Stimulated activated CD8-positive, alpha-beta memory T cell treated with anti-CD3 and anti-CD28 coated beads, Interleukin-7, amount 100 ng/mL, for 4 hours (primary cell): ENCODE results near the gene LHB.
A peak's percentile ranks its signal among the peaks of the same experiment; 100 is the strongest.
"Not testable (repeated sequence)": the region's sequence is repeated elsewhere in the genome, so short reads cannot be mapped to it uniquely, and the experiment has no call there.

Experiments
- DNase-seq, 2 donors: peaks; one replicate each; pipeline ENCODE4 v3.0.0-alpha.2; 2020; ENCODE audit warnings: low read depth in 2 of 2

The LHB gene

DNA sequence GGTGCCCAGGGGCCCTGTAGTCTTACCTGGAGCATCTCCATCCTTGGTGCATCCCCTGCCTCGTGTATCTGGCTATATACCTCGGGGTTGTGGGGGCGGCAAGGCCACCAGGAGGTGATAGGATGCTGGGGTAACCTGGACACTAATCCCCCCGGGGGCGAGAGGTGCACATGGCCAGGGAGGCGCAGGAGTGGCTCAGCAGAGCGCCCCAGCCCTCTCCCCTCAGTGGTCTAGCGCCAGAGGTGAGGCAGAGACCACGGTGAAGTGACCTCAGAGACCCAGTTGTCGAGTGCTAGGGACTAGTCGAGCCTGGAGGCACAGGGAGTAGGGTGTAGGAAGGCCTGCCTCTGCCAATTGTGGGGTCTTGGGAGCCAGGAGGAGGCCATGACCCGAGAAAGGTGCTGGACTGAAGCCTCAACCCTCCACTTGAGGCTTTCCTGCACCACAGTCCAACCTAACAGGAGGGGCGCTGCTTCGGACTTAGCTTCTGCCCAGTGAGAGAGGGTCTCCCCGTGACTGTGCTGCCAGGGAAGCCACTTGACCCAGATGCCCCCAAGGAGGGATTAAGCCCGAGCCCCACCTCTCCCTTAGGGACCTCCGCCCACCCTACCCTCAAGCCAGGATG, at the start of gene LHB:
TSS of gene LHB (minus strand) at position 51 of the 625 bp plus-strand sequence. CDS start at position 41, 10 bp downstream.
- DNase-seq = no peak

DNA sequence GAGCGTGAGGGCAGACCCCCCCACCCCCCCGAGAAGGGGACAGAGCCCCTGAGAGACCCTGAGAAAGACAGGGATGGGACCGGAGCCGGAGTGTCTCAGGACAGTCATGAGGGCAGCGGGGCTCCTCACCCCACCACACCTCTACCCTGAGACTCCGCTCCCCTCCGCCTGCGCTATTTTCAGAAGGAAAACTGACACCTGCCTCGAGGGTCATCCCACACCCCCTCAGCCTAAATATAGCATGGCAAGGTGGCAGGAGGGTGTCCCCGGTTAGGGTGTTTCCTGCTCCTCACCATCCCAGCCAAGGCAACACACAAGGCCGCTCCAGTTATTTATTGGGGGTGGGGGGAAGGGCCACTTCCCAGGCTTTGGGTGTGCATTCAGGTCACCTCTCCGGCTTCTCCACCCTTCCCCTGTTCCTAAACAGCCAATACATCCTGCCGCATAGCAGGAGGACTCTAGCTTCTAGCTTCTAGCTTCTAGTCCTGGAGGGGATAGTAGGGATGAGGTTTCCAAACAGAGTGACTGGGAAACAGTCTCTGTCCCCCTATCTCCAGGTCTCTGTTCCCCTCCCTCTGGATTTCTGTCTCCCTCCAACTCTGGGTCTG, 49.1 kb upstream of the LHB start:
- no peak for DNase-seq

DNA sequence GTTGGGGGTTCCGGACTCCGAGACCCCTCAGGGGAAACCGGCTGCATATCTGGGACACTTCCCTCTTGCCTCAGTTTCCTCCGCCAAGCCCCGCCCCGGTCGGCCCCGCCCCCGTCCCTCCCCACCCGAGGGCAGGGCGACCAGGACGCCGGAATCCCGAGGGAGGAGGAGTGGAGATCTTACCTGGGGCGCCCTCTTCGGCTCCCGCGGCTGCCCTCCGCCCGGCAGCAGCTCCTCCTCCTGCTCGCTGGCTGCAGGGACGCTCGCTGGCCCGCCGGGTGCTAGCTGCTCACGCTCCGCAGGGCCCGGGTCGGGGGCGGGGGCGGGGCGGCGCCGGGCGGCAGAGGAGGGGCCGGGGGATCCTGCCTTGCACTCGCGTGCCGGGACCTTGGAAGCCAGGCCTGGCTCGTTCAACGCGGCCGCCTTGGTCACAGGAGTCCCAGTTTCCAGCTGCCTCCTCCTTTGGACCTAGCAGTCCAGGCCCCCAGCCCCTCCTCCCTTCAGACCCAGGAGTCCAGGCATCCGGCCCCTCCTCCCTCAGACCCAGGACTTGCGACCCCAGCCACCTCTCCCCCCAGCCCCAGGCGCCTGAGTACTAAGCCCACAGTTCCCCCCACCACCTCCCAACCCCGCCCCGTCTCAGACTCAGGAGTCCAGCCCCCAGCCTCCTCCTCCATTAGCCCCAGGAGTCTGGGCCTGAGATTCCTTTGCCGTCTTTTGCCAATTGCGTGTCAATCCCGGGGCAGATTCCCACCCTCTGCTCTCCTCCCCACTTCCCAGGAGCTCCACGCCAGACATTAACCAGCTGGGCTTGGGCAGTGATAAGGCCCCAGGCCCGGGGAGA, 48.1 kb upstream of the LHB start, which contains the start of gene NTF4:
TSS of gene NTF4 (minus strand) at position 51 of the 844 bp plus-strand sequence. CDS start 2,821 bp downstream, outside the sequence.
- DNase-seq = no peak

DNA sequence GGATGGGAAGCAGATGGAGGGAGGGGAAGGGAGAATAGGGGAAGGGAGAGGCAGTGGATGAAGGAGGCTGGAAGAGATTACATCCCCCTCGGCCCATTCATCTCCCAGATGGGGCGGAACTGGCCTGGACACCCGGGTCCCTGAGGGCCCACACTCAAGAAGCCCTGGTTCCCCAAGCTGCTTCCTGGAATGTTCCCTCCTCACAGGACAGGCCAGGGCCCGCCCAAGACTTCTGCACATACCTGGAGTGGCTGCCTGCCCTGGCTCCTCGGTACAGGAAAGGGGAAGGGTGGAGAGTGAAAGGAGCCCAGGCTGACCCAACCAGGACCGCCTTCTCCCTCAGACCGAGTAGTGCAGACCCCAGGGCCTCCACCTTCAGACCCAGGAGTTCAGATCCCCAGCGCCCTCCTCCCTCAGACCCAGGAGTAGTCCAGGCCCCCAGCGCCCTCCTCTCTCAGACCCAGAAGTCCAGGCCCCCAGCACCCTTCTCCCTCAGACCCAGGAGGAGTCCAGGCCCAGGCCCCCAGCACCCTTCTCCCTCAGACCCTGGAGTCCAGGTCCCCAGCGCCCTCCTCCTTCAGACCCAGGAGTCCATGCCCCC, 47.2 kb upstream of the LHB start:
- no peak for DNase-seq

DNA sequence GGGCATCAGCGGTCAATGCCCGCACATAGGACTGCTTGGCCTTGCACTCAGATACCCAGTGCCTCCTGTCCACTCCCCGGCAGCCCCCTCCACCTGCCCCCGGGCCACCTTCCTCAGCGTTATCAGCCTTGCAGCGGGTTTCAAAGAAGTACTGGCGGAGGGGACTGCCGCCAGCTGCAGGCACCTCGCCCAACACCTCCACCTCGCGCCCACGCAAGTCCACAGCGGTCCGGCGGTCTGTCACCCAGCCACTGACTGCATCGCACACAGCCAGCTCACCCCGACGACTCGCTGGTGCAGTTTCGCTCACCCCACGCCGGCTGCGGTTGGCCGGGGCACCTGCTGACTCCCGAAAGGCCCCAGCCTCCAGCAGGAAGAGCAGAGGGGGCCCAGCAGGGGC, 44.6 kb upstream of the LHB start:
- no peak for DNase-seq

DNA sequence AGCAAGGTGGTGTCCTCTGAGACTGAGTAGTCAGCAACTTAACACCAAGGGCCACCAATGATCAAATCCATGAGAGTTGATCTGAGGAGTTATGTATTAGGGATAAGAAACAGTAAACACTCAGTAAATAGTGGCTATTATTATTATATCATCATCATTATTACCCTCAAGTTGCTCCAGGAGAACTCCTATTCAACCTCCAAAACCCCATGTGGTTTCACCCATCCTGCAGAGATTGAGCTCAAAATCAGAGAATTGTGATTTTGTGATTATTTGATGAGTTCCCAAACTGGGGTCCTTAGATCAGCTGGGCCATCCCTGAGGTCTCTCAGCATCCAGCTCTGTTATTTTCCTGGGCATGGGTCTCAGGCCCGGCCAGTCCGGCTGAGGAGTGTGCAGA, 44.1 kb upstream of the LHB start:
- DNase-seq = no peak

DNA sequence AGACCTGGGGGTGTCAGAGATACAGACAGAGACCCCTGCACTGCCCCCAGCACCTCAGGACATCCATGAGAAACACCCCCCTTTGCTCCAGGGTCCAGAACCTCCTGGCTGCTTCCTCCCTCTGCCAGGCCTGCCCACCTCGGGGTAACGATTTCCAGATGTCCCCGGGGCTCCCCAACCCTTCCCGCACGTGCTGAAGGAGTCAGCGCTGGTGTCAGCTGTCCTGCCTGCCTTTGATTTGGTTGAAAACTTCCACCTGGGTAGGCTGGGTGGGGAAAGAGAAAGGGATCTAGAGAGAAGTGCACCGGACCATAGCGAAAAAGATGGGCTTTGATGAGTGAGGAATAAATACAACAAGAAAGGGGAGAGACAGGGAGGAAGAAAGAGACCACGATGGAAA, 42.2 kb upstream of the LHB start:
- no peak for DNase-seq

DNA sequence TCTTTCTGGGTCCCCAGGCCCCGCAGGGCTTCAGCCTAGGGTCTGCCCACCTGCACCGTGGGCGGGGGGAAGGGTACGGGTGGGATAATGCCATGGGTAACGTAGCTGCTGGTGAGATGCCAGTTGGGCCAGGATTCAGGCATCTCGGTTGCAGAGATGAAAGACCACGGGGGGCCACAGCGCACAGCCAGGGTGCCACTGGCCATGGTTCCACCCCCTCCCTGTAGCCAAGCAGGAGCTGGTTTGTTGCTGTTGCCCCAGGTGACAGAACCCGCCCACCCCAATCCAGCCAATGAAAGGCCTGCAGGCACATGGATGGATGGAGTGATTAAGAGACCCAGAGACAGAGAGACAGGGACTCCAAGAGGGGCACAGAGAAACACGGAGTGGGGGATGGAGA, 41.7 kb upstream of the LHB start:
- DNase-seq = no peak

DNA sequence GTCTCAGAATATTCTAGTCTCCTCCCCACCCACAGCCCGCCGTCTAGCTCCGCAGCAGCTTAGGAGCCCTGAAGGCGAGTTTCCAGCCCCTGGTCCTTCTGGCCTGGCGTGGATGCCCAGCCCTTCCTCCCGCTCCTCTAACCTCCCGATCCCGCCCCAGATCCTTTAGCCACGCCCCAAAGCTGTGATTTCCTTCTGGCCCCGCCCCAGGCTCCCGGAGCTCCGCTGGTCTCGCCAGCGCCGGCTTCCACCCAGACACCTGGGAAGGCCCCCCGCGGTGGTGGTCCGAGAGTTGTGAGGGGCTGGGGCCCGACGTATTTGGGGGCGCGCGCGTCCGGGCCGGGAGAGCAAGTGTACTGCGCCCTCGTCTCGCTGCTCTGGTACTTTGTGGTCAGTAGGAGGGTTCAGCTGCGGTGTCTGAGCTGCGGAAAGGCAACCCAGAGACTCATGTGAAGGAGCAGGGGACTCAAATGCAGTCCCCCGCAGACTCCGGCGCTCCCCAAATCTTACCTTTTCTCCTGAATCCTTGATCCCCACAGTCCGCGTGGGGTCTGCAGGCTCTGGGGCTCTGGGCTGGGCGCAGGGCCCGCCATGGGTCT, 40.8 kb upstream of the LHB start, which contains the start of gene CGB7:
TSS of gene CGB7 (minus strand) at position 114 of the 599 bp plus-strand sequence. CDS start 2,374 bp downstream, outside the sequence.
- DNase-seq = no peak

DNA sequence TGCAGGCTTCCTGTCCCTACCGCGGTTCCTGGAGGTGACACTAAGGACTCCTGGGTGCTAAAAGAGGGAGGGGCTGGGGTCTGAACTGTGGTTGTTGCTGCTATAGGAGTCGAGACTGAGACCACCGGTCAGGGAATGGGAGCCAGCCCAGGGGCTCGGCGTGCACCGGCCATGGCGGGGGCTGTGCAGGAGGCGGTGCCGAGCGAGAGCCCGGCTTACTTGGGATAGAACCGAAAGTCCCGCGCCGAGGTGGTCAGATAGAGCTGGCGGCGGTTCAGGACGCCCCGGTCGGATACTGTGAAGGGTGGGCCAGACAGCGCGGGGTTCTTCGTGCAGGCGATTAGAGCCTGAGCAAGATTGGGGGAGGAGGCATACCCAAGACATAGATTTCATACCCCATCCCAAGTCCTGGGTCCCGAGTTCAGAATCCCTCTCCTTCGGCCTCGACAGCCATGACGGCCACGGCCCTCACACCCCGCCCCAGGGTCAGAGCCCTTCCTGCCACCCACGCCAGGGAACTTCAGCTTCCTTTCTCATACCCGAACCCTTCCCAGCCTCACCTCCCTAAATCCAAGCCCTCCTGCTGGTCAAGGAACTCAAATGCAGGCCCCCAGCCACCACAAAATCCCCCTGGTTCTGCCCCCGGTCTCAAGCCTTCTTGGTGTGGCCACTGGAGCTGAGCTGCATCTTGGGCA, 40.2 kb upstream of the LHB start:
- not testable (repeated sequence) for DNase-seq

DNA sequence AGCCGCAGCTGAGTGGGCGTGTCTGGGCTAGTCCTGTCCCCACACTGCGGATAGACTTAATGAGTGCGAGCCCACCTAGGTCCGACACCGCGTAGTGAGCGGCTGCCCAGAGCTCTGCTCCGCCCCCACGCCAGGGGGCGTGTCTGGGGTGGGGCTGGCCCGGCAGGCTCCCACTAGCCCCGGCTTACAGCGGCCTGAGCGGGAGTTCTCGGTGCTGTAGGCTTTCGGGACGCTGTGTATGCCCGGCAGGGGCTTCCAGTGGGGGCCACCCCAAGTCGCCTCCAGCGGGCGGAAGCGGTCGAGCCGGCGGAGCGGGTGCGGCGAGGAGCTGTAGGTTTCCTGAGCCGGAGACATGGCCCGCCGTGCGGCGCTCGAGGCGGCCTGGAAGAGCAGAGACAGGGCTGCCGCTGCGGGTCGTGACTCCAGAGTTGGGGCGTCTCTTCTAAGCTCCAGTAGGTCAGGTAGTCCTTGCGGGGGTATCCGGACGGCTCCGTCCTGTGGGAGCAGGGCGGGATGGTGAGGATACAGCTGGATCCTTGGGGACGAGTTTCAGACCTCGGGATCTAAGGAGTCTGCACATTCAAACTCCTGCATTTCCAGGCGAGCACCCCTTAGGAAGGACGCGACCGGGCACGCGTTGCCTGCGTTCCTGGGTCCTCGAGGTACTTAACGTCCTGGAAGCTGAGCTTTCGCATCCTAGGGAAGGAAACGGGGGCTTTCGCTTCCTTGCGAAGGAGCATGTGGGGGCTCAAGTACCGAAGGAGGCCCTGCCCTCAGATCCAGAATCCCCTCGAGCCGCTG, 39.4 kb upstream of the LHB start:
- DNase-seq = peak in 1 of 2 donors; percentile 40

DNA sequence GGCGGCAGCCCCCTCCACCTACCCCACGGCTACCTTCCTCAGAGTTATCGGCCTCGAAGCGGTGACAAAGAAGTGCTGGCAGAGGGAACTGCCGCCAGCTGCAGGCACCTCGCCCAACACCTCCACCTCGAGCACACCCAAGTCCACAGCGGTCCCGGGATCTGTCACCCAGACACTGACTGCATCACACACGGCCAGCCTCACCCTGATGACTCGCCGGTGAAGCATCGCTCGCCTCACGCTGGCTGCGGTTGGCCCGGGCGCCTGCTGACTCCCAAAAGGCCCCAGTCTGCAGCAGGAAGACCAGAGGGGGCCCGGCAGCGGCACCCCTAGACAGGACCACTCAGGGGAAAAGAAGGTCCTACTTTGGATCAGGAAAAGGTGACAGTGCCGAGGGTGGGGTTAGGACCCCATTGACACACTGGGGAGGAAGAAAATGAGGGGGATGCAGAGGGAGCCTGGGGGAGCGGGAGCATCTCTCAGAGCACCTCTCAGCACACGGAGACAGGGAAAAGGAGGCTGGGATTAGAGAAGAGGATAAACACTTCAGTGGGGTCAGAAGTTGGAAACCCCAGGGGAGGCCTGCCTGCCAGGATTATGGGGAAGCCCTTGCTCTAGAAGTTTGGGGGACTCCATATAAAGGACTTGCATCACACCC, 33.6 kb upstream of the LHB start:
- not testable (repeated sequence) for DNase-seq

DNA sequence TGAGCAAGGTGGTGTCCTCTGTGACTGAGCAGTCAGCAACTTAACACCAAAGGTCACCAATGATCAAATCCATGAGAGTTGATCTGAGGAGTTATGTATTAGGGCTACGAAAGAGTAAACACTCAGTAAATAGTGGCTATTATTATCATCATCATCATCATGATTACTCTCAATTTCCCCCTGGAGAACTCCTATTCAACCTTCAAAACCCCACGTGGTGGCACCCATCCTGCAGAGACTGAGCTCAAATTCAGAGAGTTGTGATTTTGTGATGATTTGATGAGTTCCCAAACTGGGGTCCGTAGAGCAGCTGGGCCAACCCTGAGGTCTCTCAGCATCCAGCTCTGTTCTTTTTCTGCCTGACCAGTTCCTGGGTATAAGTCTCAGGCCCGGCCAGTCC, 32.9 kb upstream of the LHB start:
- DNase-seq = not testable (repeated sequence)

DNA sequence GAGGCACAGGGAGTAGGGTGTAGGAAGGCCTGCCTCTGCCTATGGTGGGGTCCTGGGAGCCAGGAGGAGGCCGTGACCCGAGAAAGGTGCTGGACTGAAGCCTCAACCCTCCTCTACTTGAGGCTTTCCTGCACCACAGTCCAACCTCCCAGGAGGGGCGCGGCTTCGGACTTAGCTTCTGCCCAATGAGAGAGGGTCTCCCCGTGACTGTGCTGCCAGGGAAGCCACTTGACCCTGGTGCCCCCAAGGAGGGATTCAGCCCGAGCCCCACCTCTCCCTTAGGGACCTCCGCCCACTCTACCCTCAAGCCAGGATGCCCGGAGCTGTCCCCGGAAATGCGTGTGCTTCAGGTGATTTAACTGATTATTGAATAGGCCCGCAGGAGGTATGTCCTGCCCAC, 32.1 kb upstream of the LHB start, which contains the start of gene CGB8:
TSS of gene CGB8 (minus strand) at position 101 of the 400 bp plus-strand sequence. CDS start 372 bp downstream, outside the sequence.
- DNase-seq = not testable (repeated sequence)

DNA sequence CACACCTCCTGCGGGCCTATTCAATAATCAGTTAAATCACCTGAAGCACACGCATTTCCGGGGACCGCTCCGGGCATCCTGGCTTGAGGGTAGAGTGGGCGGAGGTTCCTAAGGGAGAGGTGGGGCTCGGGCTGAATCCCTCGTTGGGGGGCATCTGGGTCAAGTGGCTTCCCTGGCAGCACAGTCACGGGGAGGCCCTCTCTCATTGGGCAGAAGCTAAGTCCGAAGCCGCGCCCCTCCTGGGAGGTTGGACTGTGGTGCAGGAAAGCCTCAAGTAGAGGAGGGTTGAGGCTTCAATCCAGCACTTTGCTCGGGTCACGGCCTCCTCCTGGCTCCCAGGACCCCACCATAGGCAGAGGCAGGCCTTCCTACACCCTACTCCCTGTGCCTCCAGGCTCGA, 26.7 kb upstream of the LHB start, which contains the start of gene CGB5:
TSS of gene CGB5 (plus strand) at position 301 of the 400 bp plus-strand sequence. CDS start 362 bp downstream, outside the sequence.
- not testable (repeated sequence) for DNase-seq

DNA sequence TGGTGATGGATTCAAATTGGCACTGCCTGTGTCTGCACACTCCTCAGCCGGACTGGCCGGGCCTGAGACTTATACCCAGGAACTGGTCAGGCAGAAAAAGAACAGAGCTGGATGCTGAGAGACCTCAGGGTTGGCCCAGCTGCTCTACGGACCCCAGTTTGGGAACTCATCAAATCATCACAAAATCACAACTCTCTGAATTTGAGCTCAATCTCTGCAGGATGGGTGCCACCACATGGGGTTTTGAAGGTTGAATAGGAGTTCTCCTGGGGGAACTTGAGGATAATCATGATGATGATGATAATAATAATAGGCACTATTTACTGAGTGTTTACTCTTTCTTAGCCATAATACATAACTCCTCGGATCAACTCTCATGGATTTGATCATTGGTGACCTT, 25.8 kb upstream of the LHB start:
- DNase-seq = not testable (repeated sequence)

DNA sequence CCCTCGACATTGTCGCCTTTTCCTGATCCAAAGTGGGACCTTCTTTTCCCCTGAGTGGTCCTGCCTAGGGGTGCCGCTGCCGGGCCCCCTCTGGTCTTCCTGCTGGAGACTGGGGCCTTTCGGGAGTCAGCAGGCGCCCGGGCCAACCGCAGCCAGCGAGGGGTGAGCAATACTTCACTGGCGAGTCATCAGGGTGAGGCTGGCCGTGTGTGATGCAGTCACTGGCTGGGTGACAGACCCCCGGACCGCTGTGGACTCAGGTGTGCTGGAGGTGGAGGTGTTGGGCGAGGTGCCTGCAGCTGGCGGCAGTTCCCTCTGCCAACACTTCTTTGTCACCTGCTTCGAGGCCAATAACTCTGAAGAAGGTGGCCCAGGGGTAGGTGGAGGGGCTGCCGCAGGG, 25.3 kb upstream of the LHB start:
- no peak for DNase-seq

DNA sequence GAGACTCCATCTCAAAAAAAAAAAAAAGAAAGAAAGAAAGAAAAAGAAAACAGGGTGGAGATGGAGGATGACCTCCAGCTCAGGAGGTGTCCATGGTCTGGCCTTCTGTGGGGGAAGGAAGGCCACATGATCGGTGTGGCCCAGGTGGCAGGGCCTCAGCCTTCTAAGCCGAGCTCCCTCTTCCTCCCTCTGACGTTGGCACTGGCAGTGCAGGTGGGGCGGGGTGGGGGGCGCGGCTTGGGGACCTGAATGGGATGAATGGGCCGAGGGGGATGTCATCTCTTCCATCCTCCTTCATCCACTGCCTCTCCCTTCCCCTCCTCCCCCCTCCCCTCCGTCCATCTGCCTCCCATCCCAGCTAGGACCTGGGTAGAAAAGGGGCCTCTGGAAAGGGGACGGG, 22.8 kb upstream of the LHB start:
- DNase-seq = not testable (repeated sequence)

DNA sequence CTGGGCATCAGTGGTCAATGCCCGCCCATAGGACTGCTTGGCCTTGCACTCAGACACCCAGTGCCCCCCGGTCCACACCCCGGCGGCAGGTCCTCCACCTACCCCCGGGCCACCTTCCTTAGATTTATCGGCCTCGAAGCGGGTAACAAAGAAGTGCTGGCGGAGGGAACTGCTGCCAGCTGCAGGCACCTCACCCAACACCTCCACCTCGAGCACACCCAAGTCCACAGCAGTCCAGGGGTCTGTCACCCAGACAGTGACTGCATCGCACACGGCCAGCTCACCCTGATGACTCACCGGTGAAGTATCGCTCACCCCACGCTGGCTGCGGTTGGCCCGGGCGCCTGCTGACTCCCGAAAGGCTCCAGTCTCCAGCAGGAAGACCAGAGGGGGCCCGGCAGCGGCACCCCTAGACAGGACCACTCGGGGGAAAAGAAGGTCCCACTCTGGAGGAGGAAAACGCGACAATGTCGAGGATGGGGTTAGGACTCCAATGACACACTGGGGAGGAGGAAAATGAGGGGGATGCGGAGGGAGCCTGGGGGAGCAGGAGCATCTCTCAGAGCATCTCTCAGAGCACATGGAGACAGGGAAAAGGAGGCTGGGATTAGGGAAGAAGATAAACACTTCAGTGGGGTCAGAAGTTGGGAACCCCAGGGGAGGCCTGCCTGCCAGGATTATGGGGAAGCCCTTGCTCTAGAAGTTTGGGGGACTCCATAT, 21.8 kb upstream of the LHB start:
- DNase-seq = not testable (repeated sequence)
